Spleen (tissue), 7 donors: ENCODE measurements around the gene SELP.

Experiments used
- CTCF ChIP-seq, 11 experiments: fragments of 200-600 bp in 7 of 11; fragments of 450-650 bp in 4 of 11; sonication (generic) in 4 of 11; IDR thresholded peaks in 8 of 11; conservative IDR thresholded peaks in 3 of 11; 1 replicate in 7 of 11; 2 replicates in 4 of 11; pipeline versions ENCODE4 v1.4.0 to v1.8.0; 2016 to 2021; ENCODE audit warnings: antibody characterized with exemption in 11 of 11, inconsistent platforms in 4 of 11, mild to moderate bottlenecking in 1 of 11
- POLR2A ChIP-seq, 3 donors: fragments of 450-650 bp; IDR thresholded peaks; one replicate each; pipeline ENCODE4 v1.5.1; 2017; ENCODE audit warnings: antibody characterized with exemption in 3 of 3, mild to moderate bottlenecking in 1 of 3
- donor health status: DM: no; HTN: no; CAD: no; lungs with moderate emphysema.
- donor health status: DM: no; HTN: no; CAD: no.
- donor health status: DM: no; HTN: no; CAD: no.

- TF ChIP-seq CTCF (IDR thresholded peaks at IDR 0.05 in 8 of 11, conservative IDR thresholded peaks at IDR 0.05 in 3 of 11) (no peak), POLR2A (IDR thresholded peaks at IDR 0.05) (no peak)
Observed at GRCh38 chr1:169650551-169650950, 20.6 kb upstream of the SELP start.
